HepG2 (cell line): Measurements from ENCODE around the gene ASCC3. TPM values are rescaled to one million over a fixed set of nuclear protein-coding genes. Genes with fewer than 3 reads are reported as not detected.

Experiments used
- ATAC-seq: fragments of 200-7000 bp; cut with Tn5 transposase; 3 replicates; pipeline ENCODE4 v1.9.1; 2020; ENCODE audit warnings: mild to moderate bottlenecking, moderate library complexity
- BruUV-seq: library from RNA; stranded (reverse); fragments of 400-500 nt; replicated peaks from 2 replicates; lab custom pipeline; 2021; lab: Mats Ljungman, UMichigan
- CTCF ChIA-PET: fragments of 300-600 bp; formaldehyde crosslinking; extraction: SDS; loops from one replicate; lab custom pipeline; 2021; ENCODE audit warnings: low total read pairs, inconsistent platforms, low intra/inter-chr PET ratio; lab: Yijun Ruan, JAX
- POLR2A ChIA-PET: fragments of 350-600 bp; sonication (Branson Sonifier 250); formaldehyde crosslinking; loops from one replicate; lab custom pipeline; 2020; ENCODE audit warnings: antibody characterized with exemption, inconsistent platforms; lab: Yijun Ruan, JAX
- DNase-seq: peaks from one replicate; pipeline ENCODE4 v3.0.0-alpha.2; 2015; ENCODE audit warnings: low spot score
- FAIRE-seq: peaks from 3 replicates; lab custom pipeline; 2011; peaks lifted over from hg19 to GRCh38; lab: Jason Lieb, UNC
- H2AFZ ChIP-seq: one replicate; pipeline ENCODE4 v1.6.1; 2011; ENCODE audit warnings: low read length, inconsistent platforms
- H3K27ac ChIP-seq: fragments of 300-600 bp; 3 replicates; pipeline ENCODE4 v1.8.0; 2011; ENCODE audit warnings: mixed run types, mild to moderate bottlenecking, mixed read lengths, low read length, inconsistent platforms; ENCODE audit not compliant: insufficient read depth; ENCODE audit errors: extremely low read length
- H3K27me3 ChIP-seq, 2 experiments: fragments of 200-600 bp in 1 of 2; 2 replicates in 1 of 2; 3 replicates in 1 of 2; pipeline versions ENCODE4 v1.6.0 to v1.8.0; 2011; ENCODE audit warnings: low read length in 2 of 2, mild to moderate bottlenecking in 2 of 2, moderate library complexity in 2 of 2, inconsistent platforms in 1 of 2; ENCODE audit not compliant: insufficient read depth in 2 of 2, control insufficient read depth in 1 of 2
- H3K36me3 ChIP-seq, 2 experiments: fragments of 200-600 bp in 1 of 2; replicated peaks in 1 of 2; 2 replicates in 1 of 2; 3 replicates in 1 of 2; pipeline versions ENCODE4 v1.5.1 to v1.8.0; 2011; ENCODE audit warnings: low read length in 2 of 2, inconsistent platforms in 1 of 2; ENCODE audit not compliant: insufficient read depth in 2 of 2, control insufficient read depth in 1 of 2
- H3K4me1 ChIP-seq: 2 replicates; pipeline ENCODE4 v1.5.1; 2012; ENCODE audit warnings: low read length, inconsistent platforms; ENCODE audit not compliant: insufficient read depth
- H3K4me2 ChIP-seq: 2 replicates; pipeline ENCODE4 v1.6.0; 2011; ENCODE audit warnings: low read depth, low read length, inconsistent platforms
- H3K4me3 ChIP-seq, 3 experiments: fragments of 200-600 bp in 1 of 3; sonication (generic), shearing (Covaris generic) in 1 of 3; replicated peaks in 1 of 3; 2 replicates each; pipeline ENCODE4 v1.5.1; 2011 to 2016; ENCODE audit warnings: low read length in 3 of 3, inconsistent platforms in 2 of 3, low read depth in 2 of 3, mild to moderate bottlenecking in 2 of 3, control low read depth in 1 of 3, mixed read lengths in 1 of 3; ENCODE audit not compliant: insufficient read depth in 1 of 3
- H3K79me2 ChIP-seq: one replicate; pipeline ENCODE4 v1.6.1; 2011; ENCODE audit warnings: low read length, inconsistent platforms; ENCODE audit not compliant: insufficient read depth
- H3K9ac ChIP-seq: 2 replicates; pipeline ENCODE4 v1.6.0; 2011; ENCODE audit warnings: mild to moderate bottlenecking, low read depth, low read length, inconsistent platforms; ENCODE audit not compliant: insufficient read depth
- H3K9me3 ChIP-seq: 2 replicates; pipeline ENCODE4 v1.5.1; 2012; ENCODE audit warnings: mild to moderate bottlenecking, low read length
- H4K20me1 ChIP-seq: 2 replicates; pipeline ENCODE4 v1.6.0; 2011; ENCODE audit warnings: inconsistent platforms, mild to moderate bottlenecking, low read length, moderate library complexity; ENCODE audit not compliant: insufficient read depth
- DZIP1 ChIP-seq: sonication (generic); formaldehyde crosslinking; IDR thresholded peaks from 2 replicates; pipeline ENCODE4 v1.5.0; 2020; ENCODE audit warnings: mild to moderate bottlenecking, missing genetic modification reagents
- FOXA1 ChIP-seq, 2 experiments: fragments of 450-650 bp in 1 of 2; sonication (generic) in 1 of 2; formaldehyde crosslinking in 1 of 2; IDR thresholded peaks; 2 replicates each; pipeline versions ENCODE4 v1.4.0 to v1.6.1; 2016 to 2020; ENCODE audit warnings: missing genetic modification reagents in 1 of 2
- POGK ChIP-seq: sonication (generic); formaldehyde crosslinking; conservative IDR thresholded peaks from 2 replicates; pipeline ENCODE4 v1.8.0; 2022; ENCODE audit warnings: mild to moderate bottlenecking, moderate library complexity, missing genetic modification reagents
- ZNF607 ChIP-seq: sonication (generic); formaldehyde crosslinking; IDR thresholded peaks from 2 replicates; pipeline ENCODE4 v1.5.1; 2020; ENCODE audit warnings: missing genetic modification reagents, mild to moderate bottlenecking, borderline replicate concordance
- WGBS: methylation state at CpG from one replicate; pipeline ENCODE4 v1.1.6; 2017; ENCODE audit warnings: low lambda C conversion rate; 5-methylcytosine and 5-hydroxymethylcytosine counted together
- in situ Hi-C: cut with HindIII; loops from 2 replicates; pipeline ENCODE4 v1.10.0; 2017; ENCODE audit warnings: low pct_unique_long_range_greater_than_20kb; ENCODE audit not compliant: extremely low pct_ligation_motif_present
- intact Hi-C: fragments of 100-400 bp; cut with micrococcal nuclease; formaldehyde crosslinking; loops from one replicate; pipeline ENCODE4 v1.10.0; 2022; ENCODE audit not compliant: unreplicated experiment
- polyA plus RNA-seq, 8 experiments: library from polyadenylated mRNA; depleted of rRNA in 3 of 8; stranded (reverse) in 7 of 8; unstranded in 1 of 8; fragments of >200 nt; fragmentation: Illumina TruSeq in 4 of 8; extraction: Trizol in 4 of 8; gene quantifications; 2 replicates each; pipeline versions ENCODE4 v1.2.1 to v1.2.3, GENCODE V29; 2011 to 2016; ENCODE audit warnings: low read depth in 4 of 8, missing spikeins in 1 of 8, mixed read lengths in 1 of 8; ENCODE audit not compliant: insufficient read depth in 1 of 8
- total RNA-seq, 5 experiments: library from RNA; depleted of rRNA; stranded (reverse); fragments of >200 nt; fragmentation: Illumina TruSeq; extraction: Trizol; gene quantifications; 2 replicates each; pipeline ENCODE4 v1.2.3, GENCODE V29; 2016; ENCODE audit warnings: low read depth in 1 of 5

The ASCC3 gene
- total and polyA plus RNA-seq, 2 of the 13 experiments (the other 11 are each of a cell fraction or from before 2014, with no cell fraction given), result 23.1 to 55.7 TPM

GRCh38 chr6:100485268-100485667, 395.9 kb downstream of the ASCC3 start (continued):
- no peak for TF ChIP-seq POGK (CRISPR knock-in tag)

- ATAC-seq, result no peak
- TF ChIP-seq DZIP1 (CRISPR knock-in tag) (no peak), ZNF607 (CRISPR knock-in tag) (no peak), FOXA1 (IDR thresholded peaks at IDR 0.05) (no peak), FOXA1 (CRISPR knock-in tag; IDR thresholded peaks at IDR 0.05) (no peak)
- no peak overlapping the region for H3K4me3 ChIP-seq
- no peak overlapping the region for H3K27ac ChIP-seq
- 10% methylated on average over 5 of the region's 5 CpGs for WGBS
- no peaks in the 10 kb centered on the region for H3K79me2 ChIP-seq
- POLR2A ChIA-PET, result no interaction called here
- CTCF ChIA-PET, result no interaction called here
- intact Hi-C loops (no loop called here), in situ Hi-C loops (no loop called here)
- H2AFZ ChIP-seq, result no peak overlapping the region
- no peak overlapping the region for H3K9ac ChIP-seq
- peaks cover 15% of the 10 kb centered on the region for H3K4me1 ChIP-seq
- H4K20me1 ChIP-seq, result no peaks in the 10 kb centered on the region
- no peaks in the 10 kb centered on the region for H3K36me3 ChIP-seq
- no peak for DNase-seq
- no TSS peak for BruUV-seq
- FAIRE-seq, result no peak
- H3K27me3 ChIP-seq, result peaks cover 0 to 21% of the 10 kb centered on the region in 2 experiments; a peak in 3 of 5 replicates
- H3K4me2 ChIP-seq, result no peak overlapping the region
- no peaks in the 10 kb centered on the region for H3K9me3 ChIP-seq
These were observed 396.7 kb downstream of the ASCC3 start for GRCh38 chr6:100484474-100484873.
